ENCODE measurements around the gene USP34.

Gene USP34

DNA sequence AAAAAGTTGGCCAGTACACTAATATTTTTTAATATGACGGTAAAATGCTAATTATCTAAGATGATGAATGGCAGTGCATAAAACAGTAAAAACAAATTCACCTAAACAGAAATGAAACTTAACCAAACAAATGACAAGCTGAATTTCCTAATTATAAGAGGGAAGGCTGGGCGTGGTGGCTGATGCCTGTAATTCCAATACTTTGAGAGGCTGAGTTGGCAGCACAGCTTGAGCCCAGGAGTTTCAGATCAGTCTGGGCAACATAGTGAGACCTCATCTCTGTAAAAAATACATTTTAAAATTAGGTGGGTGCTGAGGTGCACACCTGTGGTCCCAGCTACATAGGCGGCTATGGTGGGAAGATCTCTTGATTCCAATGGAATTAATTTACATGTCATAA lies 120.1 kb downstream of the USP34 start:
- Histone ChIP-seq H3K9me3 (ENCODE audit: insufficient read depth, low read length) (no peaks in the 10 kb centered on the region), H4K20me1 (ENCODE audit: low read depth, low read length) (peaks cover 12% of the 10 kb centered on the region), H3K27ac (ENCODE audit: low read depth, low read length) (no peak overlapping the region), H2AFZ (ENCODE audit: low read depth, low read length, severe bottlenecking) (no peak overlapping the region), H3K9me2 (replicated peaks; ENCODE audit: insufficient read depth, low read length) (no peaks in the 10 kb centered on the region), H3F3A (ENCODE audit: insufficient read depth) (peaks cover 16% of the 10 kb centered on the region; the same call in 1 of the 2 replicates), H3K27me3 (ENCODE audit: low read length) (no peaks in the 10 kb centered on the region), H3K79me2 (ENCODE audit: insufficient read depth, low read length) (peaks cover 44% of the 10 kb centered on the region), H3K36me3 (ENCODE audit: low read length) (peaks cover 56% of the 10 kb centered on the region), H3K4me3 (ENCODE audit: insufficient read depth, low read length, poor library complexity, severe bottlenecking) (no peak overlapping the region), H3K4me2 (ENCODE audit: low read depth, low read length, poor library complexity, severe bottlenecking) (no peak overlapping the region), H3K9ac (ENCODE audit: low read length) (no peak overlapping the region)
- TF ChIP-seq, protein P1, sequence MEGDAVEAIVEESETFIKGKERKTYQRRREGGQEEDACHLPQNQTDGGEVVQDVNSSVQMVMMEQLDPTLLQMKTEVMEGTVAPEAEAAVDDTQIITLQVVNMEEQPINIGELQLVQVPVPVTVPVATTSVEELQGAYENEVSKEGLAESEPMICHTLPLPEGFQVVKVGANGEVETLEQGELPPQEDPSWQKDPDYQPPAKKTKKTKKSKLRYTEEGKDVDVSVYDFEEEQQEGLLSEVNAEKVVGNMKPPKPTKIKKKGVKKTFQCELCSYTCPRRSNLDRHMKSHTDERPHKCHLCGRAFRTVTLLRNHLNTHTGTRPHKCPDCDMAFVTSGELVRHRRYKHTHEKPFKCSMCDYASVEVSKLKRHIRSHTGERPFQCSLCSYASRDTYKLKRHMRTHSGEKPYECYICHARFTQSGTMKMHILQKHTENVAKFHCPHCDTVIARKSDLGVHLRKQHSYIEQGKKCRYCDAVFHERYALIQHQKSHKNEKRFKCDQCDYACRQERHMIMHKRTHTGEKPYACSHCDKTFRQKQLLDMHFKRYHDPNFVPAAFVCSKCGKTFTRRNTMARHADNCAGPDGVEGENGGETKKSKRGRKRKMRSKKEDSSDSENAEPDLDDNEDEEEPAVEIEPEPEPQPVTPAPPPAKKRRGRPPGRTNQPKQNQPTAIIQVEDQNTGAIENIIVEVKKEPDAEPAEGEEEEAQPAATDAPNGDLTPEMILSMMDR (IDR thresholded peaks at IDR 0.05; ENCODE audit: insufficient read depth, low read length, poor library complexity, severe bottlenecking), result no peak
- no peak for TF ChIP-seq EZH2phosphoT487 (conservative IDR thresholded peaks at IDR 0.05; ENCODE audit: low read length)

DNA sequence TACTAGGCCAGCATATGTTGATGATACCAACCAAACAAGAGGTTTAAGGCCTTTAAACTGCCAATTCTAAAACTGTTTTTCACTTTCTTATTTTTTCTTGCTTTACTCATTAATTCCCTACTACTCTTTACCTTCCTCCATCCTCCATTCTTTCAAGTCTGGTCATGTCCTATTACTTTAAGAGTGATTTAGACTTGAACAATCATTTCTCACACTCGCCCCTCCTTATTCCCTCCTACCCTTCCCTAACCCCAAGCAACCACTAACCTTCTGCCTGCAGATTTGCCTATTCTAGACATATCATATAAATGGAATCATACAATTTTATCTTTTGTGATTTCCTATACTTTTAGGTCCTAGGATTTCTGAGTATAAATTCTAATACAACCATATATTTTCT lies 127.7 kb downstream of the USP34 start:
- Histone ChIP-seq H3K27ac (ENCODE audit: low read depth, low read length) (no peak overlapping the region), H3K9me3 (ENCODE audit: insufficient read depth, low read length) (no peaks in the 10 kb centered on the region), H2AFZ (ENCODE audit: low read depth, low read length, severe bottlenecking) (no peak overlapping the region), H3K27me3 (ENCODE audit: low read length) (no peaks in the 10 kb centered on the region), H3F3A (ENCODE audit: insufficient read depth) (peaks cover 25% of the 10 kb centered on the region), H3K36me3 (ENCODE audit: low read length) (peaks cover 66% of the 10 kb centered on the region), H3K9me2 (replicated peaks; ENCODE audit: insufficient read depth, low read length) (no peaks in the 10 kb centered on the region), H3K4me2 (ENCODE audit: low read depth, low read length, poor library complexity, severe bottlenecking) (no peak overlapping the region), H3K79me2 (ENCODE audit: insufficient read depth, low read length) (peaks cover 15% of the 10 kb centered on the region), H3K4me3 (ENCODE audit: insufficient read depth, low read length, poor library complexity, severe bottlenecking) (no peak overlapping the region), H3K9ac (ENCODE audit: low read length) (no peak overlapping the region), H4K20me1 (ENCODE audit: low read depth, low read length) (peaks cover 5% of the 10 kb centered on the region; the same call in 1 of the 2 replicates)
- TF ChIP-seq, protein P1 (IDR thresholded peaks at IDR 0.05; ENCODE audit: insufficient read depth, low read length, poor library complexity, severe bottlenecking), result no peak
- no peak for TF ChIP-seq EZH2phosphoT487 (conservative IDR thresholded peaks at IDR 0.05; ENCODE audit: low read length)

DNA sequence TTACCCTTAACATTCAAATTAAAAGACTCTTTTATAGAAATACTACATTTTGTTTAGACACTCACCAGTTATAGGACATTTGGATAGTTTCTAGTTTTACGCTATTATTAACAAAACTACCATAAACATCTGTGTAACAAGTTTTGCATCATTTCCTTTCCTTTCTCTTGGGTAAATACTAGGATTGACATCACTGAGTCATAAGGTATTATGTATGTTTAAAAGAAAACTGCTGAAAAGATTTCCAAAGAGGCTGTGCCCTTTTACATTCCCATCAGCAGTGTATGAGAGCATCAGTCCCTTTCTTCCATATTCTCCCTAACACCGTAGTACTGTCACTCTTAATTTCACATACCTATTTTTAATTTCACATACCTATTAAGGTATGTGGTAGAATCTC lies 130.6 kb downstream of the USP34 start:
- no peak overlapping the region for H3K4me3 ChIP-seq (ENCODE audit: insufficient read depth, low read length, poor library complexity, severe bottlenecking)
- H3K4me2 ChIP-seq (ENCODE audit: low read depth, low read length, poor library complexity, severe bottlenecking), result no peak overlapping the region
- peaks cover 28% of the 10 kb centered on the region for H3F3A ChIP-seq (ENCODE audit: insufficient read depth)
- H3K9me3 ChIP-seq (ENCODE audit: insufficient read depth, low read length), result no peaks in the 10 kb centered on the region
- TF ChIP-seq, protein P1 (IDR thresholded peaks at IDR 0.05; ENCODE audit: insufficient read depth, low read length, poor library complexity, severe bottlenecking), result no peak
- TF ChIP-seq EZH2phosphoT487 (conservative IDR thresholded peaks at IDR 0.05; ENCODE audit: low read length), result no peak
- H3K9ac ChIP-seq (ENCODE audit: low read length), result no peak overlapping the region
- no peaks in the 10 kb centered on the region for H3K27me3 ChIP-seq (ENCODE audit: low read length)
- peaks cover 68% of the 10 kb centered on the region for H3K36me3 ChIP-seq (ENCODE audit: low read length)
- 0 out of 2 replicates have a peak, but pooled peaks cover 5% of the 10 kb centered on the region for H3K79me2 ChIP-seq (ENCODE audit: insufficient read depth, low read length)
- H3K27ac ChIP-seq (ENCODE audit: low read depth, low read length), result no peak overlapping the region
- H3K9me2 ChIP-seq (replicated peaks; ENCODE audit: insufficient read depth, low read length), result no peaks in the 10 kb centered on the region
- H4K20me1 ChIP-seq (ENCODE audit: low read depth, low read length), result no peaks in the 10 kb centered on the region; the same call in 1 of the 2 replicates
- H2AFZ ChIP-seq (ENCODE audit: low read depth, low read length, severe bottlenecking), result no peak overlapping the region

All from SU-DHL-6 (cell line).